Astrocyte of the spinal cord (primary cell): ENCODE results near the gene PROK1.

Experiments
- DNase-seq: peaks from one replicate; pipeline ENCODE4 v3.0.0; 2011; ENCODE audit warnings: low read depth, low spot score
- H3K4me3 ChIP-seq: 2 replicates; pipeline ENCODE4 v1.5.1; 2011; ENCODE audit warnings: low read depth, mild to moderate bottlenecking, low read length, moderate library complexity
- CTCF ChIP-seq: IDR thresholded peaks from 2 replicates; pipeline ENCODE4 v1.5.1; 2012; ENCODE audit warnings: low read depth, mild to moderate bottlenecking, low read length, inconsistent platforms
- in situ Hi-C: cut with HindIII; loops from 2 replicates; pipeline ENCODE4 v1.10.0; 2017; ENCODE audit warnings: low sequenced_read_pairs

Gene PROK1

GRCh38 chr1:110454328-110454727, 3.4 kb downstream of the PROK1 start:
- in situ Hi-C loops = no loop called here
- no peak overlapping the region for H3K4me3 ChIP-seq
- no peak for TF ChIP-seq CTCF
- DNase-seq = no peak

- TF ChIP-seq CTCF = peak; percentile 8
- no peak overlapping the region for H3K4me3 ChIP-seq
- in situ Hi-C loops = no loop called here
- DNase-seq = no peak
Measured at GRCh38 chr1:110455151-110455550, 4.2 kb downstream of the PROK1 start.

DNA sequence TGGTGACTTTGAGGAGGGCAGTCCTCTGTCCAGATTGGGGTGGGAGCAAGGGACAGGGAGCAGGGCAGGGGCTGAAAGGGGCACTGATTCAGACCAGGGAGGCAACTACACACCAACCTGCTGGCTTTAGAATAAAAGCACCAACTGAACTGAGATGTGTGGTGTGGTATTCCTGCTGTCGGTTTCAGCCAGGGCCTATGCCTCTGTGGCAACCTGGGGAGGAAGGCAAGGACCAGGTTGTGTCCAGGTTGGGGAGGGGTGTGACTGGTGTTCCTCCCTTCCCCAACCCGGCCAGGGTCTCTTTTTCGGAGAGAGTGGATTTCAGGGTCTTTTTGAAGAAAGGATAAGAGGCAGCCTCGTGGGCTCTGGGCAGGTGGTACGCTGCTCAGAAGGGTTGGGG, 6.3 kb downstream of the PROK1 start:
- no peak overlapping the region for H3K4me3 ChIP-seq
- in situ Hi-C loops = no loop called here
- no peak for TF ChIP-seq CTCF
- DNase-seq = no peak

- no peak overlapping the region for H3K4me3 ChIP-seq
- in situ Hi-C loops = no loop called here
- DNase-seq = peak; percentile 71
- peak; percentile 97 for TF ChIP-seq CTCF
Measured at GRCh38 chr1:110460253-110461220, 9.6 kb downstream of the PROK1 start.

GRCh38 chr1:110462093-110462492, 11.1 kb downstream of the PROK1 start:
- in situ Hi-C loops = no loop called here
- no peak overlapping the region for H3K4me3 ChIP-seq
- DNase-seq = no peak
- no peak for TF ChIP-seq CTCF

- no peak overlapping the region for H3K4me3 ChIP-seq
- no peak for DNase-seq
- no peak for TF ChIP-seq CTCF
- in situ Hi-C loops = no loop called here
Measured at GRCh38 chr1:110462964-110463363, 12.0 kb downstream of the PROK1 start.
